GM13977 (cell line): ENCODE data around the gene ROMO1.

ENCODE experiments used
- DNase-seq: peaks from one replicate; pipeline ENCODE4 v3.0.0; 2012; ENCODE audit warnings: low spot score
- CTCF ChIP-seq: IDR thresholded peaks from 2 replicates; pipeline ENCODE4 v1.5.1; 2012; ENCODE audit warnings: mild to moderate bottlenecking, control low read depth; ENCODE audit not compliant: insufficient read depth; ENCODE audit errors: extremely low read depth, missing control alignments
- in situ Hi-C: fragments of 300-500 bp; cut with MboI; formaldehyde crosslinking; loops from one replicate; pipeline ENCODE4 v1.12.0; 2022; ENCODE audit warnings: low sequenced_read_pairs, low pct_unique_long_range_greater_than_20kb, mixed read lengths, inconsistent platforms; ENCODE audit not compliant: unreplicated experiment

ROMO1 gene

GRCh38 chr20:35731469-35731788 lies 32.2 kb downstream of the ROMO1 start:
- DNase-seq, result no peak
- no peak for TF ChIP-seq CTCF
- in situ Hi-C loops, result no loop called here

- in situ Hi-C loops, result no loop called here
- no peak for DNase-seq
- no peak for TF ChIP-seq CTCF
These were observed 32.8 kb downstream of the ROMO1 start for GRCh38 chr20:35731862-35732643.

GRCh38 chr20:35732644-35732982 lies 33.4 kb downstream of the ROMO1 start:
- TF ChIP-seq CTCF, result no peak
- in situ Hi-C loops, result no loop called here
- no peak for DNase-seq

GRCh38 chr20:35734374-35734773 lies 35.2 kb downstream of the ROMO1 start:
- DNase-seq, result no peak

GRCh38 chr20:35734777-35735649 lies 35.8 kb downstream of the ROMO1 start:
- in situ Hi-C loops, result no loop called here
- DNase-seq, result no peak
- no peak for TF ChIP-seq CTCF

More at GRCh38 chr20:35734374-35734773, 35.2 kb downstream of the ROMO1 start:
- in situ Hi-C loops, result no loop called here
- no peak for TF ChIP-seq CTCF

- TF ChIP-seq CTCF, result no peak
- DNase-seq, result no peak
- in situ Hi-C loops, result no loop called here
These were observed 36.7 kb downstream of the ROMO1 start for GRCh38 chr20:35735826-35736470.
